T47D (cell line): ENCODE measurements around the gene PCSK5.

Source experiments
- DNase-seq, 2 experiments: peaks; one replicate each; pipeline versions ENCODE4 v3.0.0 to v3.0.0-alpha.2; 2011 to 2012; ENCODE audit warnings: low read depth in 1 of 2, low spot score in 1 of 2
- JUND ChIP-seq: IDR thresholded peaks from 2 replicates; pipeline ENCODE4 v1.6.1; 2012; ENCODE audit warnings: low read depth
- in situ Hi-C: cut with HindIII; loops from 2 replicates; pipeline ENCODE4 v1.10.0; 2016; ENCODE audit warnings: low sequenced_read_pairs, low pct_unique_long_range_greater_than_20kb

The PCSK5 gene

DNA sequence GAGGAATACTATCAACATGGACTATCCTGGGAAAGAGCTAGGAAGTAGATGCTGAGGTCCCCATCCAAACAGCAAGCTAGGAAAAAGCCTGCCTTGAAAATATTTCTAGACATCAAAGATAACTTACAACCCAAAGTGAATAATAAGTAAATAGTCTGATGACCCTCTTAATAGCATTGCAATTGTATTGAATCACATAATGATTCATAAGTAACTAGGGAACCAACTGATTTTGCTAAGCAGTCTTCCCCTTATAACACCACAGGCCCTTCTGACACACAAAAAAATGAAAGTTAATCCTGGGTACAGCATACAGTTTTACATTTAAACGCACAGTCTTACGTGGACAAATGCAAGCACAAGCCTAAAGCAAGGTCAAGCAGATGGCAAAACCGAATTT is 304.4 kb downstream of the PCSK5 start:
- in situ Hi-C loops, result no loop called here
- no peak for TF ChIP-seq JUND
- DNase-seq, result no peak

GRCh38 chr9:76198336-76198735 is 307.9 kb downstream of the PCSK5 start:
- no peak for TF ChIP-seq JUND
- no peak for DNase-seq
- in situ Hi-C loops, result no loop called here

DNA sequence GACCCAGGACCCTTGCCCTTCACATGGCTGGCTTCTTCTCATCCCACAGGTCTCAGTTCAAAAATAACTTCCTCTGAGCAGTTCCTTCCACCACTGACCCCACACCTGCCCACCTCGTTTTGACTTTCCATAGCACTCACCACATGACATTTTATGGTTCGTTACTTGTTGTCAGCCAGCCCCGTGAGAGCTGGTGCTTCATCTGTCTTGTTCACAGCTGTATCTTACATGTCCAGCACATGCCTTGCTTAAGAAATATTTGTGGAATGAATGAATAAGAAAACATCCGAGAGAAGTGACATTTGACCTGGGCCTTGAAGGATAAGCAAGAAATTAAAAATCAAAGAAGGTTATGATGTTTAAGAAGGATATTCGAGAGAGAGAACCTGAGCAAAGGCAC is 309.8 kb downstream of the PCSK5 start:
- in situ Hi-C loops, result no loop called here
- no peak for TF ChIP-seq JUND
- DNase-seq, result no peak

DNA sequence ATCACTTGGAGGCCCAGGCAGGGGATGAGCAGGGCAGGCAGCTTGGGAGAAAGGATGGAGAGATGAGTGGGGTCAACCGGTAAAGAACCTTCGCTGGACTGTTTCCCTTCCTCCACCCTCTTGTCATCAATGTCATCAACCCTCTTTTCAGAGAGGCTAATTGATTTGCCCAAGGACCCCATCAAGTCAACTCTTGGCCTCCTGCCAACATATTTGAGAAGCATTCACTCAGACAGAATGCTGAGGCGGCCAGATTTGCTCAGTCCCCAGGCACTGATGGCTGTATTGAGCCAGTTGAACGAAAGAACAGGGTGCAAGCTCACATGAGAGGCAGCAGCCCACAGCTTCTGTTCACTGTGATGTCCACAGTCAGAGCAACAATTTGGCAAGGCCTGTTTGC is 310.3 kb downstream of the PCSK5 start:
- no peak for TF ChIP-seq JUND
- in situ Hi-C loops, result no loop called here
- DNase-seq, result no peak

DNA sequence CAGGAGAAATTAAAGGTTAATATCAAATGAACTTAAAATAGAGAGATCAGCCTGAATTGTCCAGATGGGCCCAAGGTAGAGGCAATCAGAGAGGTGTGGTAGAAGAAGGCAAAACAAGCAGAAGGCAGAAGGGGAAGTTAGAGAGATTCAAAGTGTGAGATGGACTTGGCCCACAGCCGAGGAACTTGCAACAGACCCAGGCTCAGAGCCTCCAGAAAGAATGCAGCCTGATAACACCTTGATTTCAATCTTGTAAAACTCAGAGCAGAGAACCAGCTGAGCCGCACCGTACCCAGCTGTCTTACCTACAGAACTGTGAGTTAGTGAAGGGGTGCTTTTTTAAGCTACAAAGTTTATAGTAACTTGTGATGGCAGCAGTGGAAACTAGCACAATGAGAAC is 312.9 kb downstream of the PCSK5 start:
- in situ Hi-C loops, result no loop called here
- DNase-seq, result no peak
- TF ChIP-seq JUND, result no peak

DNA sequence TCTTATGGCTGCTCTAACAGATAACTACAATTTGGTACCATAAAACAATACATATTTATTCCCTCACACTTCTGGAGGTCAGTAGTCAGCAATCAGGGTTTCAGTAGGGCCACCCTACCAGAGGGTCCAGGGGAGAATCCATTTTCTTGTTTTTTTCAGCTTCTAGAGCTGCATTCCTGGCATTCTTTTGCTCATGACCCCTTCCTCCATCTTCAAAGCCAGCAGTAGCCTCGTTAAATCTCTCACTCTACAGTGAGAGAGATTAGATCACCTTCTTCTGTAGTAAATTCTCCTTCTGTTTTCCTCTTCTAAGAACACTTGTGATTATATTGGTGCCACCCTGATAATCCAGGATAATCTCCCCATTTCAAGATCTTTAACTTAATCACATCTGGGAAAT is 316.3 kb downstream of the PCSK5 start:
- in situ Hi-C loops, result no loop called here
- no peak for DNase-seq
- no peak for TF ChIP-seq JUND

DNA sequence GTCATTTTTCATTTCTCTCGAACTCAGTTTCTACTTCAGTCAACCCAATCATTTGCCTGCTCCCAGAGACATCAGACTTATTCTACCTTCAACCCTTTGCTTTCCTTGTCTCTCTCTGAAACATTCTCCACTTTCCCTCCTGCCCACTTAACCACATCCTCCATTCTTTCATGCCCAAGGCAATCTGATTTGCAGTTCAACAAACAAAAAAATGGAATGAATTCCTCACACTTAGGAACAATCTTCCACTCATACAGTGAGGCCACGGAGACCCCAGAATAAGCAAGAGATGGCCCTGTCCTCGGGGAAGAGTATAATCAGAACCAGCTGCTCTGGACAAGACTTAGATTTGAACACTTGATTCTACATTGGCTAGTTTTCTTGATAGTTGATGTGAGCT is 323.3 kb downstream of the PCSK5 start:
- in situ Hi-C loops, result no loop called here
- TF ChIP-seq JUND, result no peak
- no peak for DNase-seq

GRCh38 chr9:76215066-76215465 is 324.6 kb downstream of the PCSK5 start:
- DNase-seq, result no peak
- in situ Hi-C loops, result no loop called here
- TF ChIP-seq JUND, result no peak

GRCh38 chr9:76216161-76216649 is 325.7 kb downstream of the PCSK5 start:
- no peak for TF ChIP-seq JUND
- in situ Hi-C loops, result no loop called here
- DNase-seq, result no peak

DNA sequence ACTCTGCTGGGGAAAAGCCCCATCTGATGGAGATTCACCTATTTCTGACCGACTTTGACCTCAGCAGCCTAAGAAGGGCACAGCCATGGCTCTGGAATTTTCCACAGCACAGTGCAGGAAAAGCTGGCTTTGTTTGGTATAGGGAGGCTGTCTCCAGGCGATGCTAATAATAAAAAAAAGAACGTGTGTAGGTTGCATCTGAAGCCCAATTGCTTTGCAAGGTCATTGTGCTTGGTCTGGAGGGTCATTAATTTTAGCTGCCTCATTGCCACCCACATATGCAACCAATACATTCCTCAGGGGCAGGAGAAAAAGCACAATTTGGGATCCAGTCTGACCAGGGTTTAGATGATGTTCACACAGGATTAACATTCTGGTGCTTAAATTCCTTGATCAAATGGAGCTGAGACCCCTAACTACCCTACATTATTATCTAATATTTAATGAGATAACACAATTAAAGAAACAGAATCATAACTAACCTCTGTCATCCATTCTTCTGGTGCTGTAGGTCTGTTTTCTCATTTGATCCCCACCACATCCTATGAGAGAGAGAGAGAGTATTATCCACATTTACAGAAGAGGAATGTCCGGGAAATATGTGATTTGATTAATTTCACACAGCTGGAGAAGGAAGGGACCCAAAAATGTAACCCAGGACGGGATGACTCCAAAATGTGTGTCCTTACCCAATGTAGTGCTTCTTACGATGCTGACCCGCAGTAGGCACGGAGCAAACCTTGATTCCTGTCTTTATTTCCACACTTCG is 327.8 kb downstream of the PCSK5 start:
- no peak for TF ChIP-seq JUND

GRCh38 chr9:76218886-76219445 is 328.5 kb downstream of the PCSK5 start:
- in situ Hi-C loops, result no loop called here
- no peak for TF ChIP-seq JUND
- peak in 1 of 2 experiments; percentile 23 for DNase-seq

More for the DNA sequence above, 327.8 kb downstream of the PCSK5 start:
- in situ Hi-C loops, result no loop called here
- no peak for DNase-seq

DNA sequence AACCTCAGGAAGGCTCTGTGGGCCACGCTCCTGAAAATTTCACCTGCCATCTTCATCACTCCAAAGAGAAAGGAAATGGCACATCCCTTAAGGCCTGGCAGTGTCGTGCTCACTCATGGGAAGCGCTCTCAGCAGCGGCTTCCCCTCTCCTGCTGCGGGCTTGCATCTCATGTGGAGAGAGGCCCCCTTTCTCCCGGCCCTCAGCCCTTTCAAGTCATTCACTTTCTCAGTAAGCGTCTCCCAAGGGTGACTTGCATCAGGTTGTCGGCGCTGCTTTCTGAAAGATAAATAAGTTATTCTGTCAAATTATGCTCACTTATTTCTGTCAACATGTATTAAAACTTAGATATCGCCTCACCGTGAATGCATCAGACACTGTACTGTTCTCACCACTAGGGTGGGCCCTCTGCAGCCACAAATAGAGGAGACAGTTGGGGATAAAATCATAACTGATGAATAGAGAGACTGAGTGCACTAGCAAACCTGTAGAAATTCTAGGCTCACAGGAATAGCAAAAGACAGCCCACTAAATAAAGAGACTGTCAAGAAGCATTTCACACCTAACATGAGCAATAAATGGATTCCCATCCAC is 329.2 kb downstream of the PCSK5 start:
- no peak for DNase-seq
- no peak for TF ChIP-seq JUND
- in situ Hi-C loops, result no loop called here

DNA sequence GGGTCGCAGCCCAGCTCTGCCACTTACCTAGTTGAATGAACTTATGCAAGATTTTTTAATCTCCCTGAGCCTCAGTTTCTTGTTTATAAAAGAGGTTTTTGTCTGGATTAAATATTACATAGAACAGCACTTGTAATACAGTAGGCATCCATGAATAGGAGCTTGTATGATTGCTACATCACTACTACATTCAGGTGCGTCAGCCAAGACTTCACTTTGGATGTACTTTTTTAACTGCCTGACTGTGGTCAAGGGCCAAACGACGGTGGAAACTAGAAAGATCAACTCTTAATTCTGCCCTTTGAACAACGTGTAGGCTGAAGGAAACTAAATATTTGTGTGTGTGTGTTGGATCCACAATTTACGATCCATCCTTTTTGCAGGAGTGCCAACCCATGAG is 330.9 kb downstream of the PCSK5 start:
- TF ChIP-seq JUND, result no peak
- DNase-seq, result no peak
- in situ Hi-C loops, result no loop called here

- TF ChIP-seq JUND, result no peak
- in situ Hi-C loops, result no loop called here
- DNase-seq, result no peak
Observed at GRCh38 chr9:76223749-76224340, 333.4 kb downstream of the PCSK5 start.
